HCT116 (cell line): ENCODE measurements around the gene SSH2. TPM values are rescaled to one million over a fixed set of nuclear protein-coding genes. Genes with fewer than 3 reads are reported as not detected.

Experiments used
- ATAC-seq: fragments of 200-7000 bp; cut with Tn5 transposase; 2 replicates; pipeline ENCODE4 v1.9.1; 2020; ENCODE audit warnings: mild to moderate bottlenecking, moderate library complexity
- BruUV-seq: library from RNA; stranded (reverse); fragments of 400-500 nt; replicated peaks from 2 replicates; lab custom pipeline; 2021; lab: Mats Ljungman, UMichigan
- CTCF ChIA-PET: fragments of 300-600 bp; sonication (Branson Sonifier 250); formaldehyde crosslinking; loops from one replicate; lab custom pipeline; 2021; ENCODE audit warnings: antibody characterized with exemption; lab: Charles Lee
- POLR2A ChIA-PET: fragments of 300-600, 350-600 bp; sonication (Branson Sonifier 250); formaldehyde crosslinking; loops from one replicate; lab custom pipeline; 2021; ENCODE audit warnings: antibody characterized with exemption; lab: Charles Lee
- RAD21 ChIA-PET, 2 experiments: fragments of 300-600 bp; sonication (Branson Sonifier 250); formaldehyde crosslinking; loops; one replicate each; lab custom pipeline; 2023; ENCODE audit warnings: low total read pairs in 2 of 2; ENCODE audit not compliant: uncharacterized antibody in 2 of 2, unreplicated experiment in 2 of 2, low non-redundant PET in 1 of 2; lab: Charles Lee
- DNase-seq: peaks from one replicate; pipeline ENCODE4 v3.0.0-alpha.2; 2010; ENCODE audit warnings: low read depth, low spot score
- H2AFZ ChIP-seq: fragments of 200-600 bp; shearing (Covaris generic), sonication (generic); 2 replicates; pipeline ENCODE4 v1.6.1; 2017; ENCODE audit warnings: low read depth, mixed run types, mixed read lengths, antibody characterized with exemption, low read length; ENCODE audit not compliant: poor library complexity, severe bottlenecking
- H3K27ac ChIP-seq: 2 replicates; pipeline ENCODE4 v1.5.1; 2012; ENCODE audit warnings: low read depth, low read length
- H3K27me3 ChIP-seq: fragments of 200-600 bp; sonication (generic); 2 replicates; pipeline ENCODE4 v1.6.1; 2016; ENCODE audit warnings: mixed run types, low read length, mixed read lengths; ENCODE audit not compliant: insufficient read depth
- H3K36me3 ChIP-seq, 2 experiments: fragments of 200-500 bp in 1 of 2; fragments of 200-600 bp in 1 of 2; sonication (Bioruptor generic) in 1 of 2; sonication (generic) in 1 of 2; 2 replicates each; pipeline versions ENCODE4 v1.5.1 to v1.6.1; 2014 to 2016; ENCODE audit warnings: low read length in 2 of 2, inconsistent platforms in 1 of 2, mixed read lengths in 1 of 2, mixed run types in 1 of 2; ENCODE audit not compliant: insufficient read depth in 2 of 2, control insufficient read depth in 1 of 2
- H3K4me1 ChIP-seq, 2 experiments: fragments of 200-600 bp in 1 of 2; sonication (generic) in 1 of 2; 2 replicates each; pipeline versions ENCODE4 v1.5.1 to v1.6.1; 2012 to 2017; ENCODE audit warnings: low read length in 2 of 2, inconsistent platforms in 1 of 2, mild to moderate bottlenecking in 1 of 2, mixed read lengths in 1 of 2, mixed run types in 1 of 2, moderate library complexity in 1 of 2; ENCODE audit not compliant: insufficient read depth in 2 of 2, control insufficient read depth in 1 of 2
- H3K4me2 ChIP-seq: fragments of 200-600 bp; sonication (generic); 2 replicates; pipeline ENCODE4 v1.6.1; 2017; ENCODE audit warnings: mixed run types, low read length, mixed read lengths
- H3K4me3 ChIP-seq, 2 experiments: fragments of 200-600 bp in 1 of 2; sonication (generic) in 1 of 2; replicated peaks in 1 of 2; 2 replicates each; pipeline ENCODE4 v1.5.1; 2011 to 2016; ENCODE audit warnings: low read length in 2 of 2, control low read depth in 1 of 2, low read depth in 1 of 2, mild to moderate bottlenecking in 1 of 2, mixed read lengths in 1 of 2, mixed run types in 1 of 2
- H3K79me2 ChIP-seq: fragments of 200-600 bp; sonication (generic); 2 replicates; pipeline ENCODE4 v1.6.1; 2017; ENCODE audit warnings: mild to moderate bottlenecking, mixed run types, low read length, moderate library complexity, mixed read lengths; ENCODE audit not compliant: insufficient read depth
- H3K9ac ChIP-seq: fragments of 200-600 bp; sonication (generic); 2 replicates; pipeline ENCODE4 v1.6.1; 2016; ENCODE audit warnings: low read length, mixed read lengths
- H3K9me2 ChIP-seq: fragments of 200-600 bp; sonication (generic), shearing (Covaris generic); 2 replicates; pipeline ENCODE4 v1.6.1; 2017; ENCODE audit warnings: mixed run types, mild to moderate bottlenecking, moderate library complexity; ENCODE audit not compliant: insufficient read depth
- H3K9me3 ChIP-seq, 2 experiments: fragments of 200-500 bp in 1 of 2; fragments of 200-600 bp in 1 of 2; sonication (Bioruptor generic) in 1 of 2; sonication (generic) in 1 of 2; 2 replicates each; pipeline ENCODE4 v1.6.1; 2014 to 2017; ENCODE audit warnings: low read length in 2 of 2, mixed read lengths in 2 of 2, inconsistent platforms in 1 of 2, low read depth in 1 of 2, mild to moderate bottlenecking in 1 of 2, mixed run types in 1 of 2, moderate library complexity in 1 of 2; ENCODE audit not compliant: control insufficient read depth in 1 of 2, insufficient read depth in 1 of 2
- H4K20me1 ChIP-seq: fragments of 200-600 bp; sonication (generic), shearing (Covaris generic); 2 replicates; pipeline ENCODE4 v1.6.1; 2017; ENCODE audit warnings: mixed run types, mild to moderate bottlenecking, moderate library complexity; ENCODE audit not compliant: insufficient read depth
- CBX3 ChIP-seq: IDR thresholded peaks from 2 replicates; pipeline ENCODE4 v1.6.1; 2012; ENCODE audit warnings: low read depth
- EGR1 ChIP-seq: IDR thresholded peaks from 2 replicates; pipeline ENCODE4 v1.6.1; 2012; ENCODE audit warnings: low read depth
- JUND ChIP-seq: IDR thresholded peaks from 2 replicates; pipeline ENCODE4 v1.6.1; 2012
- POLR2A ChIP-seq: IDR thresholded peaks from 2 replicates; pipeline ENCODE4 v1.7.0; 2011; ENCODE audit warnings: borderline replicate concordance; ENCODE audit not compliant: insufficient read depth, insufficient read length; ENCODE audit errors: extremely low read depth
- POLR2AphosphoS5 ChIP-seq: IDR thresholded peaks from 2 replicates; pipeline ENCODE4 v1.6.1; 2011; ENCODE audit warnings: mild to moderate bottlenecking, low read depth, low read length, moderate library complexity
- SIN3A ChIP-seq: IDR thresholded peaks from 2 replicates; pipeline ENCODE4 v1.6.1; 2012; ENCODE audit warnings: low read depth
- YY1 ChIP-seq: IDR thresholded peaks from 2 replicates; pipeline ENCODE4 v1.6.1; 2011; ENCODE audit warnings: low read length, low read depth, moderate library complexity, mild to moderate bottlenecking; ENCODE audit not compliant: insufficient replicate concordance; ENCODE audit errors: extremely low read depth
- ZNF274 ChIP-seq: fragments of 200-500 bp; sonication (Bioruptor generic); IDR thresholded peaks from 2 replicates; pipeline ENCODE4 v1.6.1; 2014; ENCODE audit warnings: mild to moderate bottlenecking, low read depth, low read length, inconsistent platforms
- intact Hi-C: fragments of 100-400 bp; cut with micrococcal nuclease; formaldehyde crosslinking; loops from 2 replicates; pipeline ENCODE4 v1.10.0; 2022
- total RNA-seq: library from RNA; stranded (reverse); gene quantifications from one replicate; pipeline ENCODE4 v1.2.1, GENCODE V29; 2021; ENCODE audit not compliant: unreplicated experiment
- TF ChIP-seq, protein P1 (sequence below), 3 experiments: fragments of 200-600 bp in 1 of 3; sonication (generic) in 1 of 3; IDR thresholded peaks in 2 of 3; conservative IDR thresholded peaks in 1 of 3; 2 replicates each; pipeline ENCODE4 v1.5.1; 2012 to 2017; ENCODE audit warnings: low read depth in 2 of 3, low read length in 2 of 3, antibody characterized with exemption in 1 of 3, borderline replicate concordance in 1 of 3, control low read depth in 1 of 3, mild to moderate bottlenecking in 1 of 3, mixed read lengths in 1 of 3, mixed run types in 1 of 3, moderate library complexity in 1 of 3; ENCODE audit not compliant: insufficient read depth in 1 of 3
- TF ChIP-seq, protein P2 (sequence below): IDR thresholded peaks from 2 replicates; pipeline ENCODE4 v1.6.1; 2012; ENCODE audit warnings: low read depth
- TF ChIP-seq, protein P3 (sequence below): IDR thresholded peaks from 2 replicates; pipeline ENCODE4 v1.6.1; 2012
- TF ChIP-seq, protein P4 (sequence below): IDR thresholded peaks from 2 replicates; pipeline ENCODE4 v1.6.1; 2011; ENCODE audit warnings: mild to moderate bottlenecking, low read length, moderate library complexity; ENCODE audit not compliant: insufficient replicate concordance; ENCODE audit errors: extremely low read depth

The SSH2 gene
- total RNA-seq, 1 experiment from 2014 or later = 17.0 TPM

DNA sequence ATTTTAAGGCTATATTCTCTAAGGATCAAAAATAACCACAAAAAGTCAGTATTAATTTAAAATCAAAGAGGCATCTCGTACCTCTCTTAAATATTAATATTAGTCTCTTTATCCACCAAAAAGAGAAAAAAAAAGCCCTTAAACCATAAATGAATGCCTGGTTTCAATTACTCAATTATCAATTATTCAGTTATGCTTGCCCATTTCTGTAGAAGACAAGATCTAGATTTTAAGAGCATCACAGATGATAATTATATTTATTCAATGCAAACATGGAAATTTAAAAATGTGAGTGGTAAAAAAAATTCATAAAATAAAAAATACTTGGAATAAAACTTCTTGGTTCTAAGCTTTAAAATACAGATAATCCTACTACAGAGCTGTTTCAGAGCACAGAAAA lies 181.6 kb downstream of the SSH2 start:
- Histone ChIP-seq H3K4me3 (no peak overlapping the region), H3K79me2 (no peaks in the 10 kb centered on the region), H3K27ac (no peak overlapping the region), H3K27me3 (no peaks in the 10 kb centered on the region), H3K4me2 (no peak overlapping the region), H3K9ac (no peak overlapping the region), H2AFZ (no peak overlapping the region), H3K9me2 (no peaks in the 10 kb centered on the region), H4K20me1 (no peaks in the 10 kb centered on the region), H3K4me1 (no peaks in the 10 kb centered on the region), H3K36me3 (no peaks in the 10 kb centered on the region), H3K9me3 (no peaks in the 10 kb centered on the region)
- ATAC-seq (no peak), DNase-seq (no peak)
- intact Hi-C loops = loop anchor here (10.0 kb wide), 1 partner anchor 64 kb away; no protein-coding TSS in a partner anchor
- no TSS peak for BruUV-seq
- CTCF ChIA-PET = interaction anchor here (2.6 kb wide), 1 partner anchor 31 kb away, joined by 9 read pairs; no protein-coding TSS in a partner anchor
- RAD21 ChIA-PET = no interaction called here
- no peak for TF ChIP-seq YY1
- TF ChIP-seq JUND = no peak
- TF ChIP-seq EGR1 = no peak
- POLR2A ChIA-PET = no interaction called here

DNA sequence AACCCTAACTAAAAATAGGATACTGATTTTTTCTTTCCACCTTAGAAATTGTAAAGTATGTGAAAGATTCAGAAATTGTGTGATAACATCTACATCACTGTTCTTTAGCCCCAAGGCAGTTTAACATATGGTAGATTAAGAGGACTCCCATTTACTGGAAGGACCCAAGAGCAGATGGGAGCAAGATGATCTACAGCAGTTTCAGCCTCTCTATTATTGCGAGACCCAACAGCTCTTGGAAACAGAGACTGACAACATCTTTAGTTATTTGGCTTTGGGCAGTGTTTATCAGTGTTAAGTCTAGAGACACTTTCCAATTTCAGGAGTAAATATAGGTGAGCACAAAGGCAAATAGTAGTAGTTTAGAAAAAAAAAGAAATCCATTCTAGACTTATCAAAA lies 182.4 kb downstream of the SSH2 start:
- no peaks in the 10 kb centered on the region for H3K4me1 ChIP-seq
- H3K36me3 ChIP-seq = no peaks in the 10 kb centered on the region
- no peak overlapping the region for H2AFZ ChIP-seq
- no peaks in the 10 kb centered on the region for H3K27me3 ChIP-seq
- ATAC-seq (no peak), DNase-seq (no peak)
- no peaks in the 10 kb centered on the region for H3K9me3 ChIP-seq
- no peaks in the 10 kb centered on the region for H3K79me2 ChIP-seq
- CTCF ChIA-PET = interaction anchor here (2.6 kb wide), 1 partner anchor 32 kb away, joined by 9 read pairs; no protein-coding TSS in a partner anchor
- RAD21 ChIA-PET = no interaction called here
- BruUV-seq = no TSS peak
- H4K20me1 ChIP-seq = no peaks in the 10 kb centered on the region
- intact Hi-C loops = loop anchor here (10.0 kb wide), 1 partner anchor 63 kb away; no protein-coding TSS in a partner anchor
- no peaks in the 10 kb centered on the region for H3K9me2 ChIP-seq
- H3K27ac ChIP-seq = no peak overlapping the region
- POLR2A ChIA-PET = no interaction called here
- no peak overlapping the region for H3K4me2 ChIP-seq
- no peak overlapping the region for H3K9ac ChIP-seq
- no peak overlapping the region for H3K4me3 ChIP-seq
- TF ChIP-seq POLR2AphosphoS5 (no peak), CBX3 (no peak), POLR2A (no peak), SIN3A (no peak), ZNF274 (no peak)
- TF ChIP-seq, protein P1, sequence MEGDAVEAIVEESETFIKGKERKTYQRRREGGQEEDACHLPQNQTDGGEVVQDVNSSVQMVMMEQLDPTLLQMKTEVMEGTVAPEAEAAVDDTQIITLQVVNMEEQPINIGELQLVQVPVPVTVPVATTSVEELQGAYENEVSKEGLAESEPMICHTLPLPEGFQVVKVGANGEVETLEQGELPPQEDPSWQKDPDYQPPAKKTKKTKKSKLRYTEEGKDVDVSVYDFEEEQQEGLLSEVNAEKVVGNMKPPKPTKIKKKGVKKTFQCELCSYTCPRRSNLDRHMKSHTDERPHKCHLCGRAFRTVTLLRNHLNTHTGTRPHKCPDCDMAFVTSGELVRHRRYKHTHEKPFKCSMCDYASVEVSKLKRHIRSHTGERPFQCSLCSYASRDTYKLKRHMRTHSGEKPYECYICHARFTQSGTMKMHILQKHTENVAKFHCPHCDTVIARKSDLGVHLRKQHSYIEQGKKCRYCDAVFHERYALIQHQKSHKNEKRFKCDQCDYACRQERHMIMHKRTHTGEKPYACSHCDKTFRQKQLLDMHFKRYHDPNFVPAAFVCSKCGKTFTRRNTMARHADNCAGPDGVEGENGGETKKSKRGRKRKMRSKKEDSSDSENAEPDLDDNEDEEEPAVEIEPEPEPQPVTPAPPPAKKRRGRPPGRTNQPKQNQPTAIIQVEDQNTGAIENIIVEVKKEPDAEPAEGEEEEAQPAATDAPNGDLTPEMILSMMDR (IDR thresholded peaks at IDR 0.05 in 2 of 3, conservative IDR thresholded peaks at IDR 0.05 in 1 of 3; ENCODE audit: borderline replicate concordance in 1 of 3, insufficient read depth in 1 of 3, low read depth in 2 of 3, low read length in 2 of 3) = no peak
- TF ChIP-seq, protein P2, sequence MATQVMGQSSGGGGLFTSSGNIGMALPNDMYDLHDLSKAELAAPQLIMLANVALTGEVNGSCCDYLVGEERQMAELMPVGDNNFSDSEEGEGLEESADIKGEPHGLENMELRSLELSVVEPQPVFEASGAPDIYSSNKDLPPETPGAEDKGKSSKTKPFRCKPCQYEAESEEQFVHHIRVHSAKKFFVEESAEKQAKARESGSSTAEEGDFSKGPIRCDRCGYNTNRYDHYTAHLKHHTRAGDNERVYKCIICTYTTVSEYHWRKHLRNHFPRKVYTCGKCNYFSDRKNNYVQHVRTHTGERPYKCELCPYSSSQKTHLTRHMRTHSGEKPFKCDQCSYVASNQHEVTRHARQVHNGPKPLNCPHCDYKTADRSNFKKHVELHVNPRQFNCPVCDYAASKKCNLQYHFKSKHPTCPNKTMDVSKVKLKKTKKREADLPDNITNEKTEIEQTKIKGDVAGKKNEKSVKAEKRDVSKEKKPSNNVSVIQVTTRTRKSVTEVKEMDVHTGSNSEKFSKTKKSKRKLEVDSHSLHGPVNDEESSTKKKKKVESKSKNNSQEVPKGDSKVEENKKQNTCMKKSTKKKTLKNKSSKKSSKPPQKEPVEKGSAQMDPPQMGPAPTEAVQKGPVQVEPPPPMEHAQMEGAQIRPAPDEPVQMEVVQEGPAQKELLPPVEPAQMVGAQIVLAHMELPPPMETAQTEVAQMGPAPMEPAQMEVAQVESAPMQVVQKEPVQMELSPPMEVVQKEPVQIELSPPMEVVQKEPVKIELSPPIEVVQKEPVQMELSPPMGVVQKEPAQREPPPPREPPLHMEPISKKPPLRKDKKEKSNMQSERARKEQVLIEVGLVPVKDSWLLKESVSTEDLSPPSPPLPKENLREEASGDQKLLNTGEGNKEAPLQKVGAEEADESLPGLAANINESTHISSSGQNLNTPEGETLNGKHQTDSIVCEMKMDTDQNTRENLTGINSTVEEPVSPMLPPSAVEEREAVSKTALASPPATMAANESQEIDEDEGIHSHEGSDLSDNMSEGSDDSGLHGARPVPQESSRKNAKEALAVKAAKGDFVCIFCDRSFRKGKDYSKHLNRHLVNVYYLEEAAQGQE = no peak
- TF ChIP-seq, protein P3, sequence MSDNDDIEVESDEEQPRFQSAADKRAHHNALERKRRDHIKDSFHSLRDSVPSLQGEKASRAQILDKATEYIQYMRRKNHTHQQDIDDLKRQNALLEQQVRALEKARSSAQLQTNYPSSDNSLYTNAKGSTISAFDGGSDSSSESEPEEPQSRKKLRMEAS = no peak
- TF ChIP-seq, protein P4, sequence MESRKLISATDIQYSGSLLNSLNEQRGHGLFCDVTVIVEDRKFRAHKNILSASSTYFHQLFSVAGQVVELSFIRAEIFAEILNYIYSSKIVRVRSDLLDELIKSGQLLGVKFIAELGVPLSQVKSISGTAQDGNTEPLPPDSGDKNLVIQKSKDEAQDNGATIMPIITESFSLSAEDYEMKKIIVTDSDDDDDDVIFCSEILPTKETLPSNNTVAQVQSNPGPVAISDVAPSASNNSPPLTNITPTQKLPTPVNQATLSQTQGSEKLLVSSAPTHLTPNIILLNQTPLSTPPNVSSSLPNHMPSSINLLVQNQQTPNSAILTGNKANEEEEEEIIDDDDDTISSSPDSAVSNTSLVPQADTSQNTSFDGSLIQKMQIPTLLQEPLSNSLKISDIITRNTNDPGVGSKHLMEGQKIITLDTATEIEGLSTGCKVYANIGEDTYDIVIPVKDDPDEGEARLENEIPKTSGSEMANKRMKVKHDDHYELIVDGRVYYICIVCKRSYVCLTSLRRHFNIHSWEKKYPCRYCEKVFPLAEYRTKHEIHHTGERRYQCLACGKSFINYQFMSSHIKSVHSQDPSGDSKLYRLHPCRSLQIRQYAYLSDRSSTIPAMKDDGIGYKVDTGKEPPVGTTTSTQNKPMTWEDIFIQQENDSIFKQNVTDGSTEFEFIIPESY = no peak
